HepG2 (cell line): ENCODE measurements around the gene SMAD7. TPM values are rescaled to one million over a fixed set of nuclear protein-coding genes. Genes with fewer than 3 reads are reported as not detected.

ENCODE experiments used
- AHR ChIP-seq: IDR thresholded peaks from 2 replicates; pipeline ENCODE4 v1.6.1; 2018; ENCODE audit warnings: missing genetic modification reagents, missing compliant biosample characterization
- DPF2 ChIP-seq: sonication (generic); formaldehyde crosslinking; IDR thresholded peaks from 2 replicates; pipeline ENCODE4 v1.4.0; 2020; ENCODE audit warnings: mild to moderate bottlenecking, low read depth, missing genetic modification reagents, borderline replicate concordance
- FUBP1 ChIP-seq: sonication (generic); formaldehyde crosslinking; IDR thresholded peaks from 2 replicates; pipeline ENCODE4 v1.5.1; 2020; ENCODE audit warnings: missing genetic modification reagents, mild to moderate bottlenecking, borderline replicate concordance
- KAT2B ChIP-seq: fragments of 150-350 bp; IDR thresholded peaks from 2 replicates; pipeline ENCODE4 v1.6.1; 2014; ENCODE audit warnings: low read depth, low read length, borderline replicate concordance
- KDM1A ChIP-seq: IDR thresholded peaks from 2 replicates; pipeline ENCODE4 v1.6.1; 2016; ENCODE audit warnings: missing compliant biosample characterization
- RCOR2 ChIP-seq: IDR thresholded peaks from 2 replicates; pipeline ENCODE4 v1.6.1; 2016; ENCODE audit warnings: missing biosample characterization, missing genetic modification reagents
- ZBTB26 ChIP-seq: IDR thresholded peaks from 2 replicates; pipeline ENCODE4 v1.6.1; 2016; ENCODE audit warnings: missing compliant biosample characterization, missing genetic modification reagents, borderline replicate concordance
- ZBTB40 ChIP-seq, 2 experiments: fragments of 450-650 bp in 1 of 2; sonication (generic) in 1 of 2; formaldehyde crosslinking in 1 of 2; IDR thresholded peaks; 2 replicates each; pipeline versions ENCODE4 v1.6.1 to v1.8.0; 2016 to 2022; ENCODE audit warnings: antibody characterized with exemption in 1 of 2, mild to moderate bottlenecking in 1 of 2, missing genetic modification reagents in 1 of 2
- ZBTB7A ChIP-seq: sonication (generic); formaldehyde crosslinking; IDR thresholded peaks from 2 replicates; pipeline ENCODE4 v1.8.0; 2022; ENCODE audit warnings: mild to moderate bottlenecking, missing genetic modification reagents
- ZEB1 ChIP-seq: IDR thresholded peaks from 2 replicates; pipeline ENCODE4 v1.6.1; 2012; ENCODE audit warnings: mild to moderate bottlenecking, low read depth, inconsistent platforms; ENCODE audit not compliant: insufficient replicate concordance
- ZFAT ChIP-seq: sonication (generic); formaldehyde crosslinking; conservative IDR thresholded peaks from 2 replicates; pipeline ENCODE4 v1.8.1; 2023; ENCODE audit warnings: missing genetic modification reagents, inconsistent platforms
- ZMAT5 ChIP-seq: sonication (generic); formaldehyde crosslinking; IDR thresholded peaks from 2 replicates; pipeline ENCODE4 v1.5.0; 2020; ENCODE audit warnings: mild to moderate bottlenecking, low read depth, missing genetic modification reagents, borderline replicate concordance
- ZNF704 ChIP-seq: sonication (generic); formaldehyde crosslinking; IDR thresholded peaks from 2 replicates; pipeline ENCODE4 v1.8.1; 2023; ENCODE audit warnings: mild to moderate bottlenecking, inconsistent platforms, moderate library complexity, missing genetic modification reagents, borderline replicate concordance
- polyA plus RNA-seq, 8 experiments: library from polyadenylated mRNA; depleted of rRNA in 3 of 8; stranded (reverse) in 7 of 8; unstranded in 1 of 8; fragments of >200 nt; fragmentation: Illumina TruSeq in 4 of 8; extraction: Trizol in 4 of 8; gene quantifications; 2 replicates each; pipeline versions ENCODE4 v1.2.1 to v1.2.3, GENCODE V29; 2011 to 2016; ENCODE audit warnings: low read depth in 4 of 8, missing spikeins in 1 of 8, mixed read lengths in 1 of 8; ENCODE audit not compliant: insufficient read depth in 1 of 8
- total RNA-seq, 5 experiments: library from RNA; depleted of rRNA; stranded (reverse); fragments of >200 nt; fragmentation: Illumina TruSeq; extraction: Trizol; gene quantifications; 2 replicates each; pipeline ENCODE4 v1.2.3, GENCODE V29; 2016; ENCODE audit warnings: low read depth in 1 of 5

The SMAD7 gene
- total and polyA plus RNA-seq, 2 of the 13 experiments (the other 11 are each of a cell fraction or from before 2014, with no cell fraction given), result 17.4 to 24.7 TPM

- no peak for TF ChIP-seq FUBP1 (CRISPR knock-in tag)
- peak; percentile 80; the same call in 1 of the 2 replicates for TF ChIP-seq AHR (CRISPR knock-in tag)
- TF ChIP-seq DPF2, result peak; percentile 80
- no peak for TF ChIP-seq ZBTB26
- TF ChIP-seq RCOR2 (CRISPR knock-in tag), result no peak
- TF ChIP-seq ZBTB7A (CRISPR knock-in tag), result peak; percentile 90; the same call in 1 of the 2 replicates
- TF ChIP-seq ZEB1, result no peak
- no peak for TF ChIP-seq ZMAT5 (CRISPR knock-in tag)
- no peak for TF ChIP-seq KDM1A
- TF ChIP-seq KAT2B, result no peak
- TF ChIP-seq ZNF704 (CRISPR knock-in tag), result no peak; the same call in 1 of the 2 replicates
- TF ChIP-seq ZFAT, result no peak
- TF ChIP-seq ZBTB40 (IDR thresholded peaks at IDR 0.05), result no peak
- TF ChIP-seq ZBTB40 (CRISPR knock-in tag; IDR thresholded peaks at IDR 0.05), result no peak; the same call in 1 of the 2 replicates
Measured at GRCh38 chr18:48902023-48902855, 48.5 kb downstream of the SMAD7 start (continued).
